Measurements from ENCODE around the gene CYTL1. TPM values are rescaled to one million over a fixed set of nuclear protein-coding genes. Genes with fewer than 3 reads are reported as not detected.
"Not testable (repeated sequence)": the region's sequence is repeated elsewhere in the genome, so short reads cannot be mapped to it uniquely, and the experiment has no call there.

Gene CYTL1
- total and polyA plus RNA-seq, 2 donors = 1.4 to 2.9 TPM

GRCh38 chr4:5001641-5002040 lies 17.6 kb downstream of the CYTL1 start:
- WGBS = 91% methylated on average over 6 of the region's 6 CpGs
- H3K27ac ChIP-seq (ENCODE audit: low read depth in 1 of 2, low read length in 1 of 2); H3K36me3 ChIP-seq (ENCODE audit: control insufficient read depth in 2 of 2, insufficient read depth in 2 of 2, low read length in 1 of 2); H3K27me3 ChIP-seq (ENCODE audit: control insufficient read depth in 2 of 2, insufficient read depth in 1 of 2, low read length in 1 of 2); H3K4me1 ChIP-seq (ENCODE audit: control insufficient read depth in 2 of 2, insufficient read depth in 2 of 2, low read length in 2 of 2); DNase-seq (ENCODE audit: low read depth in 6 of 9, low spot score in 9 of 9); H3K4me3 ChIP-seq (ENCODE audit: low read length in 2 of 2); H3K9me3 ChIP-seq (ENCODE audit: control insufficient read depth in 2 of 2, insufficient read depth in 1 of 2, low read length in 1 of 2): not testable (repeated sequence)

GRCh38 chr4:4996935-4997334 lies 22.3 kb downstream of the CYTL1 start:
- H3K9me3 ChIP-seq (ENCODE audit: control insufficient read depth in 2 of 2, insufficient read depth in 1 of 2, low read length in 1 of 2); H3K4me3 ChIP-seq (ENCODE audit: low read length in 2 of 2); H3K36me3 ChIP-seq (ENCODE audit: control insufficient read depth in 2 of 2, insufficient read depth in 2 of 2, low read length in 1 of 2); H3K27me3 ChIP-seq (ENCODE audit: control insufficient read depth in 2 of 2, insufficient read depth in 1 of 2, low read length in 1 of 2); H3K27ac ChIP-seq (ENCODE audit: low read depth in 1 of 2, low read length in 1 of 2); H3K4me1 ChIP-seq (ENCODE audit: control insufficient read depth in 2 of 2, insufficient read depth in 2 of 2, low read length in 2 of 2); DNase-seq (ENCODE audit: low read depth in 6 of 9, low spot score in 9 of 9): not testable (repeated sequence)
- WGBS = 10% methylated on average over 1 of the region's 1 CpG

GRCh38 chr4:4995908-4996265 lies 23.4 kb downstream of the CYTL1 start:
- H3K27me3 ChIP-seq (ENCODE audit: control insufficient read depth in 2 of 2, insufficient read depth in 1 of 2, low read length in 1 of 2) = no peaks in the 10 kb centered on the region
- H3K4me3 ChIP-seq (ENCODE audit: low read length in 2 of 2) = no peak overlapping the region
- no peaks in the 10 kb centered on the region for H3K36me3 ChIP-seq (ENCODE audit: control insufficient read depth in 2 of 2, insufficient read depth in 2 of 2, low read length in 1 of 2)
- no peak overlapping the region for H3K27ac ChIP-seq (ENCODE audit: low read depth in 1 of 2, low read length in 1 of 2)
- 92% methylated on average over 8 of the region's 8 CpGs for WGBS
- peaks cover 4 to 8% of the 10 kb centered on the region in 2 donors for H3K4me1 ChIP-seq (ENCODE audit: control insufficient read depth in 2 of 2, insufficient read depth in 2 of 2, low read length in 2 of 2)
- no peaks in the 10 kb centered on the region for H3K9me3 ChIP-seq (ENCODE audit: control insufficient read depth in 2 of 2, insufficient read depth in 1 of 2, low read length in 1 of 2)
- DNase-seq (ENCODE audit: low read depth in 6 of 9, low spot score in 9 of 9) = no peak

GRCh38 chr4:4995103-4995907 lies 24.0 kb downstream of the CYTL1 start:
- Histone ChIP-seq H3K36me3 (ENCODE audit: control insufficient read depth in 2 of 2, insufficient read depth in 2 of 2, low read length in 1 of 2) (no peaks in the 10 kb centered on the region), H3K9me3 (ENCODE audit: control insufficient read depth in 2 of 2, insufficient read depth in 1 of 2, low read length in 1 of 2) (no peaks in the 10 kb centered on the region), H3K27me3 (ENCODE audit: control insufficient read depth in 2 of 2, insufficient read depth in 1 of 2, low read length in 1 of 2) (no peaks in the 10 kb centered on the region), H3K27ac (ENCODE audit: low read depth in 1 of 2, low read length in 1 of 2) (no peak overlapping the region), H3K4me1 (ENCODE audit: control insufficient read depth in 2 of 2, insufficient read depth in 2 of 2, low read length in 2 of 2) (peaks cover 4 to 8% of the 10 kb centered on the region in 2 donors), H3K4me3 (ENCODE audit: low read length in 2 of 2) (no peak overlapping the region)
- WGBS = 42% methylated on average over 22 of the region's 22 CpGs
- peak in 8 of 9 donors; percentile 37 to 81 (median 62) for DNase-seq (ENCODE audit: low read depth in 6 of 9, low spot score in 9 of 9)

GRCh38 chr4:4994312-4995097 lies 24.8 kb downstream of the CYTL1 start:
- peaks cover 4 to 8% of the 10 kb centered on the region in 2 donors for H3K4me1 ChIP-seq (ENCODE audit: control insufficient read depth in 2 of 2, insufficient read depth in 2 of 2, low read length in 2 of 2)
- H3K36me3 ChIP-seq (ENCODE audit: control insufficient read depth in 2 of 2, insufficient read depth in 2 of 2, low read length in 1 of 2) = no peaks in the 10 kb centered on the region
- no peaks in the 10 kb centered on the region for H3K27me3 ChIP-seq (ENCODE audit: control insufficient read depth in 2 of 2, insufficient read depth in 1 of 2, low read length in 1 of 2)
- H3K27ac ChIP-seq (ENCODE audit: low read depth in 1 of 2, low read length in 1 of 2) = no peak overlapping the region
- DNase-seq (ENCODE audit: low read depth in 6 of 9, low spot score in 9 of 9) = no peak
- WGBS = 83% methylated on average over 18 of the region's 18 CpGs
- no peaks in the 10 kb centered on the region for H3K9me3 ChIP-seq (ENCODE audit: control insufficient read depth in 2 of 2, insufficient read depth in 1 of 2, low read length in 1 of 2)
- H3K4me3 ChIP-seq (ENCODE audit: low read length in 2 of 2) = no peak overlapping the region

GRCh38 chr4:4992833-4993232 lies 26.4 kb downstream of the CYTL1 start:
- H3K27ac ChIP-seq (ENCODE audit: low read depth in 1 of 2, low read length in 1 of 2) = no peak overlapping the region
- H3K9me3 ChIP-seq (ENCODE audit: control insufficient read depth in 2 of 2, insufficient read depth in 1 of 2, low read length in 1 of 2) = no peaks in the 10 kb centered on the region
- WGBS = 97% methylated on average over 5 of the region's 5 CpGs
- H3K4me3 ChIP-seq (ENCODE audit: low read length in 2 of 2) = no peak overlapping the region
- H3K36me3 ChIP-seq (ENCODE audit: control insufficient read depth in 2 of 2, insufficient read depth in 2 of 2, low read length in 1 of 2) = no peaks in the 10 kb centered on the region
- no peak for DNase-seq (ENCODE audit: low read depth in 6 of 9, low spot score in 9 of 9)
- H3K27me3 ChIP-seq (ENCODE audit: control insufficient read depth in 2 of 2, insufficient read depth in 1 of 2, low read length in 1 of 2) = no peaks in the 10 kb centered on the region
- H3K4me1 ChIP-seq (ENCODE audit: control insufficient read depth in 2 of 2, insufficient read depth in 2 of 2, low read length in 2 of 2) = peaks cover 4 to 8% of the 10 kb centered on the region in 2 donors

GRCh38 chr4:4991541-4992099 lies 27.6 kb downstream of the CYTL1 start:
- no peak for DNase-seq (ENCODE audit: low read depth in 6 of 9, low spot score in 9 of 9)
- WGBS = 97% methylated on average over 14 of the region's 14 CpGs
- no peak overlapping the region for H3K27ac ChIP-seq (ENCODE audit: low read depth in 1 of 2, low read length in 1 of 2)
- H3K9me3 ChIP-seq (ENCODE audit: control insufficient read depth in 2 of 2, insufficient read depth in 1 of 2, low read length in 1 of 2) = no peaks in the 10 kb centered on the region
- H3K4me1 ChIP-seq (ENCODE audit: control insufficient read depth in 2 of 2, insufficient read depth in 2 of 2, low read length in 2 of 2) = peaks cover 4 to 8% of the 10 kb centered on the region in 2 donors
- no peak overlapping the region for H3K4me3 ChIP-seq (ENCODE audit: low read length in 2 of 2)
- no peaks in the 10 kb centered on the region for H3K36me3 ChIP-seq (ENCODE audit: control insufficient read depth in 2 of 2, insufficient read depth in 2 of 2, low read length in 1 of 2)
- no peaks in the 10 kb centered on the region for H3K27me3 ChIP-seq (ENCODE audit: control insufficient read depth in 2 of 2, insufficient read depth in 1 of 2, low read length in 1 of 2)

GRCh38 chr4:4990857-4991540 lies 28.3 kb downstream of the CYTL1 start:
- Histone ChIP-seq H3K27ac (ENCODE audit: low read depth in 1 of 2, low read length in 1 of 2) (no peak overlapping the region), H3K9me3 (ENCODE audit: control insufficient read depth in 2 of 2, insufficient read depth in 1 of 2, low read length in 1 of 2) (no peaks in the 10 kb centered on the region), H3K4me3 (ENCODE audit: low read length in 2 of 2) (no peak overlapping the region), H3K27me3 (ENCODE audit: control insufficient read depth in 2 of 2, insufficient read depth in 1 of 2, low read length in 1 of 2) (no peaks in the 10 kb centered on the region), H3K36me3 (ENCODE audit: control insufficient read depth in 2 of 2, insufficient read depth in 2 of 2, low read length in 1 of 2) (no peaks in the 10 kb centered on the region), H3K4me1 (ENCODE audit: control insufficient read depth in 2 of 2, insufficient read depth in 2 of 2, low read length in 2 of 2) (peaks cover 4 to 8% of the 10 kb centered on the region in 2 donors)
- DNase-seq (ENCODE audit: low read depth in 6 of 9, low spot score in 9 of 9) = no peak
- WGBS = 91% methylated on average over 15 of the region's 15 CpGs

Data from thymus (tissue), 11 donors.